Ramos (cell line): ENCODE results near the gene LIN37.
"Not testable (repeated sequence)": the region's sequence is repeated elsewhere in the genome, so short reads cannot be mapped to it uniquely, and the experiment has no call there.

ENCODE experiments used
- in situ Hi-C: fragments of 300-500 bp; cut with MboI; formaldehyde crosslinking; loops from one replicate; pipeline ENCODE4 v1.14.3; 2022; ENCODE audit warnings: low sequenced_read_pairs; ENCODE audit not compliant: unreplicated experiment

LIN37 gene

DNA sequence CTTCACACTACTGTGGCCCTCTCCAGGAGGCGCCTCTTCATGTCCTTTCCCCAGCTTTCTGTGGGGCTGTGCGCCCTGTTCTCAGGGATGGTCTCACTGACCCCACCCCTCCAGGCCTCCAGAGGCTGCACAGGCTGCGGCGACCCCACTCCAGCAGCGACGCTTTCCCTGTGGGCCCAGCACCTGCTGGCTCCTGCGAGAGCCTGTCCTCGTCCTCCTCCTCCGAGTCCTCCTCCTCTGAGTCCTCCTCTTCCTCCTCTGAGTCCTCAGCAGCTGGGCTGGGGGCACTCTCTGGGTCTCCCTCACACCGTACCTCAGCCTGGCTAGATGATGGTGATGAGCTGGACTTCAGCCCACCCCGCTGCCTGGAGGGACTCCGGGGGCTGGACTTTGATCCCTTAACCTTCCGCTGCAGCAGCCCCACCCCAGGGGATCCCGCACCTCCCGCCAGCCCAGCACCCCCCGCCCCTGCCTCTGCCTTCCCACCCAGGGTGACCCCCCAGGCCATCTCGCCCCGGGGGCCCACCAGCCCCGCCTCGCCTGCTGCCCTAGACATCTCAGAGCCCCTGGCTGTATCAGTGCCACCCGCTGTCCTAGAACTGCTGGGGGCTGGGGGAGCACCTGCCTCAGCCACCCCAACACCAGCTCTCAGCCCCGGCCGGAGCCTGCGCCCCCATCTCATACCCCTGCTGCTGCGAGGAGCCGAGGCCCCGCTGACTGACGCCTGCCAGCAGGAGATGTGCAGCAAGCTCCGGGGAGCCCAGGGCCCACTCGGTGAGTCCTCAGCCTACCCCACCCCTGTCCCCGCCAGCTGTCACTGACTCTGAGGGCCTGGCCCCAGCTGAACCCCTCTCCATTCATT lies 38.2 kb downstream of the LIN37 start:
- in situ Hi-C loops, result no loop called here

GRCh38 chr19:35787227-35787799 lies 38.9 kb downstream of the LIN37 start:
- in situ Hi-C loops, result no loop called here

- in situ Hi-C loops, result no loop called here
Measured at GRCh38 chr19:35788205-35788960, 40.0 kb downstream of the LIN37 start.

DNA sequence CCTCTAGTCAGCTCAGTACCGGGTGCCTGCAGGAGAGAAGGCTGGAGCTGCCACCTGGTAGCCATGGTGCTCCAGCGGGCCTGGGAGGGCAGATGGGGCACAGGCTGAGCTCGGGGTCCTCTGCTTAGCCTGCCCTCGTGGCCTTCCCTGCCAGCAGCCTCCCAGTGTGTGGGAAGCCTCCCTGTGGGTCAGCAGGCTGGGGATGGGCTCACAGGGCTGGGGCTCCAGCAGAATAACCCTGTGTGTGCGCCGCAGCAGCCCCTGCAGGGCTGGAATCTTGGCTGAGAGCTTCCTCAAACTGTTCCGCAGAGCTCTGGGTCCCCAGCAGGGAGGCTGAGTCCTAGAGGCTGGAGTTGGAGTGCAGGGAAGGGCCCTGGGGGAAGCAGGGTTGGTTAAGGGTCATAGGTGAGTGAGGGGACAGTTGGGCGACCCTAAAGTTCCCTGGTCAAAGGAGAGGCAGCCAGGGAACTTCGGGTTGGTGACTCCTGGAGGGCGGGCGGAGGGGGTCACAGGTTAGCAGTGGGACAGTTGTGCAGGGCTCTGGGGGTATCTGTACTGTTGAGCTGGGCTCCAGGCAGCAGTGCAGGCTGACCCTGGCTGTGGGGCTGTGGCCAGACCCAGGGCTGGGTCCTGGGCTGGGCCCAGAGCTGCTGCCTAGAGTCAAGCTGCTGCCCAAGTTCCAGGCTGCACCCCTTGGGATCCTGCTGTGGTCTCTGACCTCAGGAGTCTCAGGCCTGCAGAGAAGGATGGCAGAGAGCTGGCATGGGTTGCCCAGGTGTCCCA lies 41.0 kb downstream of the LIN37 start:
- in situ Hi-C loops, result no loop called here

DNA sequence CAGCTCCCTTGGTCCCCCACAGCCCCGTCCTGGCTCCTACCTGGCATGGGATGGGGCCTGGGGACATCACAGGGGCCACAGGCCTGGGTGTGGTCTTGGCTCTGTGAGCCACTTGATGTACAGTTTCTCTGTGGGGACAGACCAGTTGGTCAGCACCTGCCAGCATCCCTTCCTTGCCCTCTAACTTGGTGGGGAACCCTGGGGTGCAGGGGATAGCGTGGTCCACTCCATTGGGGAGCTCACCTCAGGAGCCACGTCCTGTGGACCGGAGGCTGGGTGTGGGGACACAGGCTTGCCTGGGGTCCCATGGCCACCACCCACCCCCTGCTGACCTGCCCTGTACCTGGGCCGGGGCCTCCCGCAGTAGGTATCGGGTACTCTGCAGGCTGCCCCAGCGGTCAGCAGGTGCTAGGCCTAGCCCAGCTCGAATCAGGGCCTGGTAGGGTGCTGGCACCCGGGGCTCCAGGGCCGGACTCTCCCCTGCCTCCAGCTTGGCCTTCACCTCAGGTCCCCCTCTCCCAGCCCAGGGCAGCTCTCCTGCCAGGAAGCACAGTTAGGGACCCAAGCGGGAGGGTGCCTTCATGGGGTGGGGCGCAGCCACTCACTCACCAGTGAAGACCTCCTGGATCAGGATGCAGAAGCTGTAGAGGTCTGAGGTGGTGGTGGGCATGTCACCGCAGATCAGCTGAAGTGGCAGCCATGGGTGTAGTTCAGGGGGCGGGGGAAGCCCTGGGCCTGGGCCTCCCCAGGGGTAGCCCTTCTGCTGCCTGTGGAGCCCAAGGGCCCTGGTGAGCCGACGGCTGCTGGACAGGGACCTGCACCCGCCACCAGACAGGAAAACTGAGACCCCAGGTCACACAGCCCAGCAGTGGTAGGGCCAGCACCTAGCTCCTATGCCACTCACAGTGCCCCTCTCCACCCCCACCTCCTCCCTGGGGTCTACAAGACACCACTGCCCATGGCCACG lies 41.9 kb downstream of the LIN37 start:
- in situ Hi-C loops, result no loop called here

- in situ Hi-C loops, result no loop called here
Measured at GRCh38 chr19:35790981-35791813, 42.8 kb downstream of the LIN37 start.

DNA sequence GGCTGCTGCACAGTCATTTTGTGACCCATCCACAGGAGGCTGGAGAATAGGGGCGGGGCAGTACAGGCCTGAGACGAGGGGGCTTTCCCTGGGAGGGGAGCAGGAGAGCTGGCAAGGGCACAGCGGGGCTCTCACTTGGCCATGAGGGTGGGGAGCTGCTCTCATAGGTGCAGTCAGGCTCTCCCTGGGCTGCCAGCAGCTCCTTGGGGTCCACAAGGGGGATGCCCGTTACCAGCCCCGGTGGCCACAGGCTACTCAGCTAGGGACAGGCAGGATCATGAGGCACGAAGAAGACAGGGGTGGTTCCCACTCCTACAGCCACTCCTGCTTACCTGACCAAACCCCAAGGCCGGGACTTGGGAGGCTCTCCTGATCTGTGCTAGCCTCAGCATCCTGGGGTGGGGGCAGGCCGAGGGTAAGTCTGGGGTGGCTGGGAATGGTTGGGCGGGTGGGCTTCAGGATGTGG lies 43.5 kb downstream of the LIN37 start:
- in situ Hi-C loops, result no loop called here

GRCh38 chr19:35792312-35792711 lies 43.9 kb downstream of the LIN37 start:
- in situ Hi-C loops, result no loop called here

GRCh38 chr19:35792888-35793287 lies 44.5 kb downstream of the LIN37 start:
- in situ Hi-C loops, result no loop called here

DNA sequence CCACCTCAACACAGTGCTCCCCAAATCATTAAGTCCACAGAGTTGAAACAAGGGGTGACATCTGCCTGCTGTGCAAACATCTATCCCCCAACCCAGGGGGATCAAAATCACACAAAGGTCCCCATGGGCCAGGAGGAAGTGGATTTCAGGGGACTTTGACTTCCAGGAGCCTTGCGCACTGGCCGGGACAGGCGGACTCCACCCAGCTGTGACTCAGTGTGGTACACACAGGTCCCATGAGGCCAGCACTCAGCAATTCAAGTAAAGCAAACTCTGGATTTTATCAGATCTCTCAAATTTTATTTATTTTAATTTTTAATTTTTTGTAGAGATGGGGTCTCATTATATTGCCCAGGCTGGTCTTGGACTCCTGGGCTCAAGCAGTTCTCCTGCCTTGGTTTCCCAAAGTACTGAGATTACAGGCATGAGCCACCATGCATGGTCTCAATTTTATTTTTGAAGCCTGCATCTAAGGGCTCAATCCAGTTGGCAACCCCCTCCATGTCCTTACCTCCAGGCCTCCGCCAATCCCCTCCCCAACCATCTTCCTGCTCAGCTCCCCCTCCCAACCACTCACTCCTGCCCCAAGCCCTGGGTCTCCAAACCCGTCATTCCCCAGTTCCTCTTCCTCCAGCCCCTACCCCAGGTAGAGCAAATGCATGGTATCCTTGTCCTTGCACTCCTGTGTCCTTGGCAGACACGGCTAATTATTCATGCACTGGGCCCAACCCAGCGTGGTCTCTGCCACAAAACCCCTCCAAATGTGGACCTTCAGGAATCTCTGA lies 45.2 kb downstream of the LIN37 start:
- in situ Hi-C loops, result no loop called here

- in situ Hi-C loops, result not testable (repeated sequence)
Measured at GRCh38 chr19:35795564-35795963, 47.2 kb downstream of the LIN37 start.

DNA sequence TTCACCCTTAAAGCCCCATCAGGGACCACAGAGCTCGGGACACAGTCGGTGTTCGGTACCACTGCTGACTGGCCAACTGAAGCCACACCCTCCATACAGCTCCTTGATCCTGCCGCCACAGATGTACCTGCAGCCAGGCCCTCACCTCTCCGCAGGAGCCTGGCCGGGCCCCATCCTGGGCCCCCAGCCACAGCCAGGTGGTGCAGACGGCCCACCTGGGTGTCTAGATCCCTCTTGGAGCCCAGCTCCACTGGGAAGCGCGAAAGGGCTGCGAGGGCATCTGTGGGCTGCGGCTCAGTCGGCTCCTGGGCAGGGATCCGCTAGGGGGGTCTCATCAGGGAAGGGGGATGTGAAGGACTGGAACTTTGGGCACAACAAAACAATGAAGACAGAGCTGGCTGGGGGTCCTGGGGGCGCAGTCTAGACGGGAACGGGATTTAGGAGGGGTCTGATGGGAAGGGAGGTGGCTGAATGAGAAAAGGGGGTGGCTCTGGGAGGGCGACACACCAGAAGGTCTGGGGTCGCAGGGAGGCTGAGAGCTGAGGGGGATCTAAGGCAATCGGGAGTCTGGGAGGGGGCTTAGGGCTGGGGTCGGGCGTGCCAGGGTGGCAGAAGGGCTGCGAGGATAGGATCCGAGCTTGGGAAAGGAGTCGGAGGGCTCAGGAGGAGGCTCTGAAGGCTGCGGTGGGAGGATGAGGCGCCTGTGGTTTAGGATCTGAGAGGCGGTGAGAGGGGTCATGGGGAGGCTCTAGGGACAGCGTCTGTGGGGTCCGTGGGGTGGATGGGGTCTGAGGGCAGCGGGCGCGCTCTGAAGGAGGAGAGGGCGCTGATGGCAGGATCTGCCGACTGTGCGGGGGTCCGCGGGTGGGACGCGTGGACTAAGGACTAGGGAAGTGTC lies 48.5 kb downstream of the LIN37 start:
- in situ Hi-C loops, result no loop called here

- in situ Hi-C loops, result no loop called here
Measured at GRCh38 chr19:35797663-35798062, 49.3 kb downstream of the LIN37 start.

GRCh38 chr19:35801828-35802227 lies 53.5 kb downstream of the LIN37 start:
- in situ Hi-C loops, result no loop called here
